ENCODE measurements around the gene BANF1.

DNA sequence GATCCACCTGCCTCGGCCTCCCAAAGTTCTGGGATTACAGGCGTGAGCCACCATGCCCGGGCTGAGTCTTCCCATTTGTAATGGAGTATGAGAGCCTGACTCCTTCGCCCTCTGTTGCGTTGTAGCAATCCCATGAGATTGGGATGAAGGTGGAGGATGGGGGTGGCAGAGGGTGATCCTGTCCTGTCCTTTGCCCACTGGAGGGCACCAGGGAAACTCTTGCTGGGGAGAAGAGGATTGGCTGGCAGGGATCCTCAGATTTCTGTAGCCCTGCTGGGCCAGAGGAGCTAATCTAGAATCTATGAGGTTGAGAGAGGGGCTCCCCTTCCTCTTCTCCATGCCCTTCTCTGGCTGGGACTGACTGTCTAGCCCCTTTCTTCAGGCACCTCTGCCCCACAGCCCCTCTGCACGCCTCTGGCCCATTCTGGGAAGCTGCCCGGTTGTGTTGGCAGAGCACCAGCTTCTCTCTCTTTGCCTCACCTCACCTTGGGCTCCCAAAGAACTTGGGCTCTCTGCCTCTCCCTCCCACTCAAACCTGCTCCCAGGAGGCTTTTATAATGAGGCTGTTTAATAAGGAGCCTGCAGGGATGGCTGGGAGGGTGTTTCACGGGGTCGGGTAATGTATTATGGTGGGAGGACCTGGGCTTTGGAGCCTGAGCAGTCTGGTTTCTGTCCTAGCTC lies 33.5 kb downstream of the BANF1 start:
- TF ChIP-seq CTCF (IDR thresholded peaks at IDR 0.05; ENCODE audit: low read depth, low read length) (no peak), POLR2A (IDR thresholded peaks at IDR 0.05; ENCODE audit: extremely low read depth, insufficient read length) (no peak)

Measured in NB4 (cell line).